ENCODE results near the gene LRRC41.
A peak's percentile ranks its signal among the peaks of the same experiment; 100 is the strongest.
"Not testable (repeated sequence)": the region's sequence is repeated elsewhere in the genome, so short reads cannot be mapped to it uniquely, and the experiment has no call there.

LRRC41 gene

GRCh38 chr1:46333300-46334029 lies 30.0 kb upstream of the LRRC41 start:
- Histone ChIP-seq H3K9ac (no peak overlapping the region), H3K36me3 (ENCODE audit: control insufficient read depth, insufficient read depth, low read length) (no peaks in the 10 kb centered on the region), H3K4me1 (no peaks in the 10 kb centered on the region), H3K9me3 (ENCODE audit: control insufficient read depth, low read length) (no peaks in the 10 kb centered on the region), H2AFZ (no peak overlapping the region), H3K27ac (no peak overlapping the region), H3K4me2 (ENCODE audit: low read length) (no peak overlapping the region), H3K79me2 (no peaks in the 10 kb centered on the region), H3K4me3 (ENCODE audit: low read depth, low read length) (no peak overlapping the region), H3K27me3 (ENCODE audit: control insufficient read depth, insufficient read depth, low read length) (no peaks in the 10 kb centered on the region)
- TF ChIP-seq CTCF (IDR thresholded peaks at IDR 0.05), result peak; percentile 23

GRCh38 chr1:46331786-46332540 lies 28.5 kb upstream of the LRRC41 start:
- not testable (repeated sequence) for H3K4me1 ChIP-seq; H3K9ac ChIP-seq; H3K4me2 ChIP-seq (ENCODE audit: low read length); H3K79me2 ChIP-seq; H3K36me3 ChIP-seq (ENCODE audit: control insufficient read depth, insufficient read depth, low read length); H2AFZ ChIP-seq; H3K27ac ChIP-seq; H3K9me3 ChIP-seq (ENCODE audit: control insufficient read depth, low read length); H3K27me3 ChIP-seq (ENCODE audit: control insufficient read depth, insufficient read depth, low read length); H3K4me3 ChIP-seq (ENCODE audit: low read depth, low read length)

GRCh38 chr1:46330381-46330780 lies 27.0 kb upstream of the LRRC41 start:
- H3K4me1 ChIP-seq; H2AFZ ChIP-seq; H3K4me2 ChIP-seq (ENCODE audit: low read length); H3K27me3 ChIP-seq (ENCODE audit: control insufficient read depth, insufficient read depth, low read length); H3K27ac ChIP-seq; H3K9ac ChIP-seq; H3K79me2 ChIP-seq; H3K4me3 ChIP-seq (ENCODE audit: low read depth, low read length); H3K9me3 ChIP-seq (ENCODE audit: control insufficient read depth, low read length); H3K36me3 ChIP-seq (ENCODE audit: control insufficient read depth, insufficient read depth, low read length): not testable (repeated sequence)

- not testable (repeated sequence) for H3K4me2 ChIP-seq (ENCODE audit: low read length); H3K4me3 ChIP-seq (ENCODE audit: low read depth, low read length); H3K27me3 ChIP-seq (ENCODE audit: control insufficient read depth, insufficient read depth, low read length); H3K36me3 ChIP-seq (ENCODE audit: control insufficient read depth, insufficient read depth, low read length); H2AFZ ChIP-seq; H3K79me2 ChIP-seq; H3K4me1 ChIP-seq; H3K27ac ChIP-seq; H3K9me3 ChIP-seq (ENCODE audit: control insufficient read depth, low read length); H3K9ac ChIP-seq
These were observed 26.4 kb upstream of the LRRC41 start for GRCh38 chr1:46329807-46330206.

GRCh38 chr1:46328182-46328581 lies 24.8 kb upstream of the LRRC41 start:
- H3K4me2 ChIP-seq (ENCODE audit: low read length); H3K36me3 ChIP-seq (ENCODE audit: control insufficient read depth, insufficient read depth, low read length); H3K4me3 ChIP-seq (ENCODE audit: low read depth, low read length); H3K27me3 ChIP-seq (ENCODE audit: control insufficient read depth, insufficient read depth, low read length); H3K9me3 ChIP-seq (ENCODE audit: control insufficient read depth, low read length); H3K27ac ChIP-seq; H3K4me1 ChIP-seq; H2AFZ ChIP-seq; H3K9ac ChIP-seq; H3K79me2 ChIP-seq: not testable (repeated sequence)

GRCh38 chr1:46325285-46326076 lies 22.1 kb upstream of the LRRC41 start:
- H3K4me2 ChIP-seq (ENCODE audit: low read length); H3K27me3 ChIP-seq (ENCODE audit: control insufficient read depth, insufficient read depth, low read length); H3K4me3 ChIP-seq (ENCODE audit: low read depth, low read length); H3K79me2 ChIP-seq; H3K27ac ChIP-seq; H3K4me1 ChIP-seq; H3K9ac ChIP-seq; H3K36me3 ChIP-seq (ENCODE audit: control insufficient read depth, insufficient read depth, low read length); H2AFZ ChIP-seq; H3K9me3 ChIP-seq (ENCODE audit: control insufficient read depth, low read length): not testable (repeated sequence)

- H3K4me3 ChIP-seq (ENCODE audit: low read depth, low read length); H3K79me2 ChIP-seq; H3K27me3 ChIP-seq (ENCODE audit: control insufficient read depth, insufficient read depth, low read length); H3K36me3 ChIP-seq (ENCODE audit: control insufficient read depth, insufficient read depth, low read length); H3K9me3 ChIP-seq (ENCODE audit: control insufficient read depth, low read length); H3K4me1 ChIP-seq; H3K27ac ChIP-seq; H3K9ac ChIP-seq; H3K4me2 ChIP-seq (ENCODE audit: low read length); H2AFZ ChIP-seq: not testable (repeated sequence)
These were observed 18.8 kb upstream of the LRRC41 start for GRCh38 chr1:46322191-46322590.

- not testable (repeated sequence) for H2AFZ ChIP-seq; H3K79me2 ChIP-seq; H3K4me2 ChIP-seq (ENCODE audit: low read length); H3K27ac ChIP-seq; H3K27me3 ChIP-seq (ENCODE audit: control insufficient read depth, insufficient read depth, low read length); H3K4me1 ChIP-seq; H3K4me3 ChIP-seq (ENCODE audit: low read depth, low read length); H3K9ac ChIP-seq; H3K36me3 ChIP-seq (ENCODE audit: control insufficient read depth, insufficient read depth, low read length); H3K9me3 ChIP-seq (ENCODE audit: control insufficient read depth, low read length)
These were observed 16.8 kb upstream of the LRRC41 start for GRCh38 chr1:46319960-46320914.

GRCh38 chr1:46319301-46319700 lies 15.9 kb upstream of the LRRC41 start:
- not testable (repeated sequence) for H3K4me2 ChIP-seq (ENCODE audit: low read length); H3K9me3 ChIP-seq (ENCODE audit: control insufficient read depth, low read length); H3K36me3 ChIP-seq (ENCODE audit: control insufficient read depth, insufficient read depth, low read length); H3K27ac ChIP-seq; H3K4me1 ChIP-seq; H3K4me3 ChIP-seq (ENCODE audit: low read depth, low read length); H3K9ac ChIP-seq; H3K27me3 ChIP-seq (ENCODE audit: control insufficient read depth, insufficient read depth, low read length); H2AFZ ChIP-seq; H3K79me2 ChIP-seq
